Gastroesophageal sphincter (tissue), 3 donors: ENCODE data around the gene PUSL1.

Experiments used
- CTCF ChIP-seq, 4 experiments: fragments of 200-600 bp in 2 of 4; fragments of 450-650 bp in 2 of 4; sonication (generic) in 1 of 4; IDR thresholded peaks; one replicate each; pipeline ENCODE4 v1.5.1; 2017 to 2019; ENCODE audit warnings: antibody characterized with exemption in 4 of 4, mild to moderate bottlenecking in 2 of 4, moderate library complexity in 2 of 4
- POLR2A ChIP-seq, 2 donors: fragments of 450-650 bp; IDR thresholded peaks; one replicate each; pipeline ENCODE4 v1.6.1; 2017; ENCODE audit warnings: antibody characterized with exemption in 2 of 2, mild to moderate bottlenecking in 2 of 2, moderate library complexity in 1 of 2
- POLR2AphosphoS5 ChIP-seq: sonication (generic); formaldehyde crosslinking; IDR thresholded peaks from one replicate; pipeline ENCODE4 v1.6.1; 2017; ENCODE audit warnings: antibody characterized with exemption

- TF ChIP-seq CTCF (IDR thresholded peaks at IDR 0.05): no peak
- no peak for TF ChIP-seq POLR2A (IDR thresholded peaks at IDR 0.05)
- TF ChIP-seq POLR2AphosphoS5: no peak
Observed at GRCh38 chr1:1296070-1297061, 12.0 kb upstream of the PUSL1 start.
